Stimulated activated CD8-positive, alpha-beta memory T cell treated with anti-CD3 and anti-CD28 coated beads, Interleukin-15, amount 100 ng/mL, for 1 hour (primary cell): ENCODE results near the gene BLCAP.
"Not testable (repeated sequence)": the region's sequence is repeated elsewhere in the genome, so short reads cannot be mapped to it uniquely, and the experiment has no call there.

Source experiments
- DNase-seq: peaks from one replicate; pipeline ENCODE4 v3.0.0-alpha.2; 2020; ENCODE audit warnings: low read depth

Gene BLCAP

DNA sequence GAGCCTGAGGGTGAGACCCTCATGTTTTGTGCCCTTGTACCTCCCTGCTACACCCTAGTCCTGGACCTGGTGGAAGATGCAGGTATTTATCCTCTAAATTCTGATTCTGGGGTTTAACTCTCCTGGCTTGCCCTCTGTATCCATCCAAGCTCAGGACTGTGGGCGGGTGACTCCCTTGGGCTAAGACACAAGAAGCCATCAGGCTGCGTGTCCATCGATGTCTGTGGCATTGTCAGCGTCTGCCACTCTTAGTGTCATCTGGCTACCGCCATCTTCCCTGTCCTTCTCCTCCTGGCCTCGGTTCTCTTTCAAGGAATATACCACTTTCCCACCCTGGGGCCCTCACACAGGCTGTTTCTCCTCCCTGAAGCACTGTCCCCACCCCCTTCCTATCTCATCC is 28.9 kb upstream of the BLCAP start:
- no peak for DNase-seq

DNA sequence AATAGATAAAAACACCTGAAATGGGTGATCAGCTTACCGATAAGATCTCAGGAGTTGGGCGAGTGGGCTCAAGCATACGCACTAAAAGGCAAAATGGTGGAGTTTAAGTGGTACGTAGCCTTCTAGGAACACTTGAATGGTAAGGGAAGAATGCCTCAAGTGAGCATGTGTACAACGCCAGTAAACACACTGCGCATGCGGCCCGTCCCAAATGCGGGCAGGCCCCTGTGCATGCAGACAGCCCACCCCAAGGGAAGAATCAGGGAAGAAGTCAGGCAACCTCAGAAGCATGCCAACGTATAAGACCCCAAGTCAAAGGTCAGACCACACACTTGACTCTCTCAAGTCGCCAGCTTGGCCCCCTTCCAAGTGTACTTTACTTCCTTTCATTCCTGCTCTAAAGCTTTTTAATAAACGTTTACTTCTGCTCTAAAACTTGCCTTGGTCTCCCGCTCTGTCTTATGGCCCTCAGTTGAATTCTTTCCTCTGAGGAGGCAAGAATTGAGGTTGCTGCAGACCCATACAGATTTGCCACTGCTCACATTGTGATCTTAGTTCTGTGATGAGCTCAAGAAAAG is 27.1 kb upstream of the BLCAP start:
- DNase-seq = not testable (repeated sequence)

DNA sequence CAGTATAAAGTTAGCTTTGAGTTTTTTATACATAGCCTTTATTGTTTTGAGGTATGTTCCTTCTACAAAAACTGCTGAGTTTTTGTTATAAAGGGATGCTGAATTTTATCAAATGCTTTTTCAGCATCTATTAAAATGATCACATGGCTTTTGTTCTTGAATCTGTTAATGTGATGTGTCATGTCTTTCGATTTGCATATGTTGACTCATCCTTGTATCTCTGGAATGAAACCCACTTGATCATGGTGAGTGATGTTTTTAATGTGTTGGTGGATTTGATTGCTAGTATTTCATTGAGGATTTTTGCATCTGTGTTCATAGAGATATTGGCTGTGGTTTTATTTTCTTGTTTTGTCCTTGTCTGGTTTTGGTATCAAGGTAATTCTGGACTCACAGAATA is 24.7 kb upstream of the BLCAP start:
- no peak for DNase-seq

DNA sequence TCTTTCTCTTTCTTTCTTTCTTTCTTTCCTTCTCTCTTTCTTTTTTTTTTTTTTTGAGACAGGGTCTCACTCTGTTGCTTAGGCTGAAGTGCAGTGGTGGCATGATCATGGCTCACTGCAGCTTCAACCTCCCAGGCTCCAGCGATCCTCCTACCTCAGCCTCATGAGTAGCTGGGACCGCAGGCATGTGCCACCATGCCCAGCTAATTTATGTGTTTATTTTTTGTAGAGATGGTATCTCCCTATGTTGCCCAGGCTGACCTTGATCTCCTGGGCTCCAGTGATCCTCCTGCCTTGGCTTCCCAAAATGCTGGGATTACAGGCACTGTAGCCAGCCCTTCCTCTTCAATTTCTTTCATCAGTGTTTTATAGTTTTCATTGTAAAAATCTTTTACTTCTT is 24.0 kb upstream of the BLCAP start:
- not testable (repeated sequence) for DNase-seq

DNA sequence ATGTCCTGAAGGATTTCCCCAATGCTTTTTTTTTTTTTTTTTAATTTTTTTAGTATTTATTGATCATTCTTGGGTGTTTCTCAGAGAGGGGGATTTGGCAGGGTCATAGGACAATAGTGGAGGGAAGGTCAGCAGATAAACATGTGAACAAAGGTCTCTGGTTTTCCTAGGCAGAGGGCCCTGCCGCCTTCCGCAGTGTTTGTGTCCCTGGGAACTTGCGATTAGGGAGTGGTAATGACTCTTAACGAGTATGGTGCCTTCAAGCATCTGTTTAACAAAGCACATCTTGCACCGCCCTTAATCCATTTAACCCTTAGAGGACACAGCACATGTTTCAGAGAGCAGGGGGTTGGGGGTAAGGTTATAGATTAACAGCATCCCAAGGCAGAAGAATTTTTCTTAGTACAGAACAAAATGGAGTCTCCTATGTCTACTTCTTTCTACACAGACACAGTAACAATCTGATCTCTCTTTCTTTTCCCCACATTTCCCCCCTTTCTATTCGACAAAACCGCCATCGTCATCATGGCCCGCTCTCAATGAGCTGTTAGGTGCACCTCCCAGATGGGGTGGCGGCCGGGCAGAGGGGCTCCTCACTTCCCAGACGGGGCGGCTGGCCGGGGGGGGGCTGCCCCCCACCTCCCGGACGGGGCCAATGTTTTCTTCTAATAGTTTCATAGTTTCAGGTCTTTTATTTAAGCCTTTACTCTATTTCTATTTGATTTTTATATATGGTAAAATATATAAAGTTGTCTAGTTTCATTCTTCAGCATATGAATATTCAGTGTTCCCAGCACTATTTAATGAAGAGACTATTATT is 22.6 kb upstream of the BLCAP start:
- not testable (repeated sequence) for DNase-seq

DNA sequence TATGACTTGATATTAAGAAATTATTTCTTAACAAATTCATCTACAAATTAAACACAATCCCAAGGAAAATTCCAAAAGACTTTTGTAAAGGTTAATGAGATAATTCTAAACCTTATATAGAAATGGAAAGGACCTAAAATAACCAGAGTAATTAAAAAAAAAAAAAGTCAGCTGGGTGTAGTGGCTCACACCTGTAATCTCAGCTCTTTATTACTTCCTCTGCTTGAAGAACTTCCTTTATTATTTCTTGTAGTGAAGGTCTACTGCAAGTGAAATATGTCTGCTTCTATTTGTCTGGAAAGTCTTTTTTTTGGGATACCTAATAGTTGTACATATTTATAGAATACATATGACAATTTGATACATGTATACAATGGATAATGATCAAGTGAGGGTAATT is 20.2 kb upstream of the BLCAP start:
- no peak for DNase-seq

DNA sequence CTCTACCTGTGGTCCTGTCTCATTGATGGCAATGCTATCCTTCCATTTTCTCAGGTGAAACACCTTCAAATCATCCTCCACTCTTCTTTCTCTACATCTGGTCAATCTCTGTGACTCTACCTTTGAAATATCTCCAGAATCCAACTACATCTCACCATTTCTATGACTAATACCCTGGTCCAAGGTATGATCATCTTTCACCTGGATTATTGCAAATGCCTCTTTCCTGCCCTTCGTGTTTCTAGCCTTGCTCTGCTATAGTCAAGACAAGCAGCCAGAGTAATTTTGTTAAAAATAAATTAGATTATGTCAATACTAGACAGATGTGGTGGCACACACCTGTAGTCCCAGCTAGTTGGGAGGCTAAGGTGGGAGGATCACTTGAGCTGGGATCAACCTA is 17.8 kb upstream of the BLCAP start:
- DNase-seq = no peak

DNA sequence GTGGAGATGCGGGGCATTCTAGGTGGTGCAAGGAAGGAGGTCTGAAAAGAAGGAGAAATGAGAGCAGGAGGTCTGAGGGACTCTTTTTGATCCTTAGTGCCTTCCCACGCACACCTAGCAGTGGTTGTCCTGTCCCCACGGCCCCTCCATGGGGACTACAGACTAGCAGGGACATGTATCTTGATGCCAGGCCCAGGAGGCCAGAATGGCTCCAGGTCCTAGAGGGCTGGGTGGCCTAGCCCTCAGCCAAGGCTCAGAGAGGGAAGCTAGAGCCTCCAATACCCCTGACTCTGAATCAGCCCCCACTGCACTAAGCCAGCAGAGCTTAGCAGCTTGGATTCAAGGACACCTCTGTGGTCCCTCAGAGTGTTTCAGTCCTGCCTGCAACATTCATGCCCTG is 16.7 kb upstream of the BLCAP start:
- DNase-seq = no peak

DNA sequence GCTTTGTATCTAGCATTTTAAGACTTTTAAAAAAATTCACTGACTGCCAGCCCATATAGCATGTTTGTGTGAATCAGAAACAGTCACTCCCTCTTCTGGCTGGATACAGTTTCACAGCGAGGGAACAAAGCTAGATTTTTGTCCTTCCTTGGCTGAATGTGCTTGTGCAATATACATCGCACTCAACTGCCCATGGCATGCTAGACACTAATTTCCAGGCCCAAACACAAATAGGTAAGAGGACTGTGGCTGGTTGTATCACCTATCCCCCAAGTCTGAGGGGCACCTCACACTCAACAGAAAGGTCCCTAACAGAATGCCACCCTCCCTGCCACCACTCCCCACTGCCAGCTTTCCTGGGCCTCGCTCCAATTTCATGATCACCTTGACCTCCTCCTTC is 16.2 kb upstream of the BLCAP start:
- no peak for DNase-seq

DNA sequence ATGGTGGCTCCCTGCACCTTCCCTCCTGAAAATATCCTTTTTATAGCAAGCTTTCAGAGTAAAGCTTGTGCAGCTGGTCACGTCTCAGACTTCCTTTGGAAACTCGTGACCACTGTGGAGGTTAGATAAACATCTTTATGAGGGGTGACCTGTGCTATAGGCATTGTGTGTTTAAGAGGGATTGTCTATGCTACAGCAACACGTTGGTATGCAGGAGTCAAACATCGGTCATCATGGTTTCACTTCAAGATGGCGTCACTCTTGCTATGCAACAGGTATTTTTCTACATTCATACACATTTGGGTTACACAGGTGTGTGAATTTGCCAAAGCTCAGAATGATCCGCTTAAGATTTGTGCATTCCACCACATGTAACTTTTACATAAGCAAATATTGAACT is 14.6 kb upstream of the BLCAP start:
- DNase-seq = no peak

DNA sequence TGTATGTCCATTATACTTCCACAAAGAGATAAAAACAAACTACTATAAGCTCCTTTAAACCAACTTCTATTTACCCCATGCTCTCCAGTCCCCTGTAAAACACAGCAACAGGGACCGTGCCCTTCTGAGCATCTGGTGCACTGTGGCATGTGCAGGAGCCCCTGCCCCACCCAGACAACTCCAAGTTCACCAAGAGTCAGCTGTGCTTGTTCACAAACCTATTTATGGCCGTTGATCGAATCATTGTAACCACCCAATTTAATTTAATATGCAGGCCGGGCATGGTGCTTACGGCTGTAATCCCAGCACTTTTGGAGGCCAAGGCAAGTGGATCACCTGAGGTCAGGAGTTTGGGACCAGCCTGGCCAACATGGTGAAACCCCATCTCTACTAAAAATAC is 13.7 kb upstream of the BLCAP start:
- DNase-seq = no peak

DNA sequence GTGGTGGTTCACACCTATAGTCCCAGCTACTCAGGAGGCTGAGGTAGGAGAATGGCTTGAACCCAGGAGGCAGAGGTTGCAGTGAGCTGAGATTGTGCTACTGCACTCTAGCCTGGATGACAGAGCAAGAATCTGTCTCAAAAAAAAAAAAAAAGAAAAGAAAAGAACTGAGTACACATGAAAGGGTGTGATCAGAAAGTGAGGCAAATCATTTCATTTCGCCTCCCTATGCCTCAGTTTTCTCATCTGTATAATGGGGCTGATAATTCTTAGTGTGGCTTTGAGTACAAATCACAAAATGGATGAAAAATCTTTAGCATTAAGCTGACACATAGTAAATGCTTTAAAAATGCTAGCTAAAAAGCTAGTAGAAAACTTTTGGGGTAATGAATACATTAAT is 13.2 kb upstream of the BLCAP start:
- not testable (repeated sequence) for DNase-seq

DNA sequence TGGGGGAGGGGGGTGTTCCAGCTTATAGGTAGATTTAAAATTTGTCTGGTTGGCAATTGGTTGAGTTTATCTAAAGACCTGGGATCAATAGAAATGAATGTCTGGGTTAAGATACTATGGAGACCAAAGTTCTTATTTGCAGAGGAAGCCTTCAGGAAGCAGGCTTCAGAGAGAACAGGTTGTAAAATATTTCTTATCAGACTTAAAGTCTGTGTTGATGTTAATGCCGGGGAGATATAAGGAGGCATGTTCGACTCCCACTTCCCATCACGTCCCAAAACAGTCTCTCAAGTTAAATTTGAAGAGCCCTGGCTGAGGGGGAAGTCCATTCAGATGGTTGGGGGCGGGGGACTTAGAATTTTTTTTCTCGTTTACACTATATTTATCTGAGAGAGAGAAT is 12.3 kb upstream of the BLCAP start:
- no peak for DNase-seq

DNA sequence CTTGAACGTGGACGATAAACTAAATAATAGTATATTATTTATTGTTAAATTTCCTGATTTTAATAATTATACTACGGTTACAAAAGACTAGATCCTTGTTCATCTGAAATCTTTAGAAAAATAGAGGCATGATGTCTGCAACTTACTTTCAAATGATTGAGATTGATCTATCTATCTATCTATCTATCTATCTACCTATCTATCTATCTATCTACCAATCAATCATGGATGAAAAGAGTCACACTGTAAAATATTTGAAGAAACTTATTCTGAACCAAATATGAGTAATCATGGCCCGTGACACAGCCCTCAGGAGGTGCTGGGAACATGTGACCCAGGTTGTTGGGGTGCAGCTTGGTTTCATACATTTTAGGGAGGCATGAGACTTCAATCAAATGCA is 11.7 kb upstream of the BLCAP start:
- no peak for DNase-seq

DNA sequence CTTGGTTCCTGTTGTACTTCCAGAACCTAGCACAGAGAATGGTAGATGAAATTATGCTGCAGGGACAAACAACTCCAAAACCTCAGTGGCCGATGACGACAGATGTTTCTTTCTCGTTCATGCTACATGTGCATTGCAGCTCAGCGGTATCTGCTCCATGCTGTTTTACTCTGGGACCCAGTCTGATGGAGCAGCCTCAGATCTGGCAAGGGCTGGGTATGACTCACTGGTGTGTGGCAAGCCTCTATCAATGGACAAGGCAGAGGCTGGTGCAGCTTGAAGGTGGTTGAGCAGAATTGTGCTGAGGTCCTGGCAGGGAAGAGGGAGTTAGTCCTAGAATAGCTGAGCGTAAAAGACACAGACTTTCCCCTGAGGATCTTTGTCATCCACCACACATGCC is 10.3 kb upstream of the BLCAP start:
- DNase-seq = no peak

DNA sequence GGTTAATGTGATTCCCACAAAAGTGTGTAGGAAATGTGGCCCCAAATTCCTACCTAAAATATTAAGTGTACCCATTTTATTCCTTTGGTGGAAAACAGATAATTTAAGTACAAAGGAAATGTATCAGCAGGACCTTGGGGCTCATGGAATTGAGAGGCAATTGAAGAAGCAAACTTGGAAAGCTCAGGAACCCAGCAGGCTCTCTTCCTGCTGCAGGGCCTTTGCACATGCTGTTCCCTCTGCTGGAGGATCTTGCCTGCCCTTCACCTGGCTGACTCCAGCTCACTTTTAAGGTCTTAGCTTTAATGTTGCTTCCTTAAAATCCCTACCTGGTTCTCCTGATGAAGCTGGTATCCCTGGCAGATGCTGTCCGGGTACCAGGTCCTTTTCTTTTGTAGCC is 9.8 kb upstream of the BLCAP start:
- DNase-seq = no peak

DNA sequence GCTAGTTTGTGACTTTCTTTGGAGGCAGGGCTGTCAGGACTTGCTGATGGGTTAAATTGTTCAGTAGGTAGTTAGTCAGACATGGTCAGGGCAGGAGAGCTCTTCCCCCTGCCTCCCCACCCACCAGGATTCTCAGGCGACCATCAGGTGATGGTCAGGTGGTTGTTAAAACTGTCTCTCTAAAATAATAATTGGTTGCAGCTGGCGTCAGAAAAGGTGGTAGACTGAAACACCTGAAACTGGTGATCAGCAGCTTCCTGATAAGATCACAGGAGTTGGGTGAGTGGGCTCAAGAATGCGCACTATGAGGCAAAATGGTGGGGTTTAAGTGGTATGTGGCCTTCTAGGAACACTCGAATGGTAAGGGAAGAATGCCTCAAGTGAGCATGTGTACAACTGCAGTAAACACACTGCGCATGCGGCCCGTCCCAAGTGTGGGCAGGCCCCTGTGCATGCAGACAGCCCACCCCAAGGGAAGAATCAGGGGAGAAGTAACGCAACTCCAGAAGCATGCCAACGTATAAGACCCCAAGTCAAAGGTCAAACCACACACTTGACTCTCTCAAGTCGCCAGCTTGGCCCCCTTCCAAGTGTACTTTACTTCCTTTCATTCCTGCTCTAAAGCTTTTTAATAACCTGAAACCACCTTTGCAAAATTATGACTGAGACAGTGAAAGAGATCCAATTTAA is 7.9 kb upstream of the BLCAP start:
- no peak for DNase-seq

DNA sequence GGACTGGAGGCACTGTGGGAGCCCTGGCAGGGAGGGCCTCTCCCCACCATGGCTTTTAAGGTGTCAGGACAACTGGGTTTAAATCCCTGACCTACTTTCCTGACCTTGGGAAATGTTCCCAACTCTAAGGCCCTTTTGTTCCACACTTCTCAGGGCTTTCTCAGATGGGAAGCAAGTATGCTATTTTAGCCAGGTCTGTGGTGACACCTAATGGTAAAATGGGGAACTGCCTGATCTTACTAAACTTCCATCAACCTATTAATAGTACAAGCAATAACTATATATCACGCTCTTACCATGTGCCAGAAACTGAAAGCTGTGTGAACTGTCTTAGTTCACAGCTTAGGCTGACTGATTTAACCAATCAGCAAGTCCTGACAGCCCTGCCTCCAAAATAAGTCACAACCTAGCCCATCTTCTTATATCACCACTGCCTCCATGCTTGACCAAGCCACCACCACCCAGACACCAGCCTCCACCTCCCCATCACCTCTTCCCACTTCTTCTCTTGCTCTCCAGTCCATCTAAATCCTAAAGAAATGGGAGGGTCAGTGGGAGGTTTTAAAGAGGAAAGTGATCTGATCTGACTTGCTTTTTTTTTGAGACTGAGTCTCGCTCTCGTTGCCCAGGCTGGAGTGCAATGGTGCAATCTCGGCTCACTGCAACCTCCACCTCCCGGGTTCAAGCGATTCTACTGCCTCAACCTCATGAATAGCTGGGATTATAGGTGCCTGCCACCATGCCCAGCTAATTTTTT is 6.9 kb upstream of the BLCAP start:
- no peak for DNase-seq

DNA sequence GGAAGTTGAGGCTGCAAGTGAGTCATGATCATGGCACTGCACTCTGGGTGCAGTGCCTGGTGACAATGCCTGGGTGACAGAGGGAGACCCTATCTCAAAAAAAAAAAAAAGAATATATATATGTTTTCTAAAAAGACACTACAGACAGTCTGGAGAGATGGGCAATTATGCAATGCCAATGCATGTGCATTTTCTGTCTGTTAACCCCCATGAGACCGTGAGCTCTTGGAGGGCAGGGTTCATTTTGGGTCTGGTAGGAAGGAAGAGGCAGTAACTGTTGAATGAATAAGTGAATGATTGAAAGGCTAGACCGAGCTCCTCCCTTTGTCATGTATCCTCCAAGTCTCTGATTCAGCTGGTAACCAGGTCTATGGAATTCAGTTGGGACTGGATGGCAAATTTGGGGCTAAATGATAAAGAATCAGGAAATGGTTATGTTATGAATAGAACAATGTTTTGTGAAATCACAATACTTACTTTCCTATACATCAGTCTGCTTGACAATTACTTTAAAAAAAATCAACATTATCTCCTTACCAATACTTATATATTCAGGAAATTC is 5.6 kb upstream of the BLCAP start:
- DNase-seq = no peak

DNA sequence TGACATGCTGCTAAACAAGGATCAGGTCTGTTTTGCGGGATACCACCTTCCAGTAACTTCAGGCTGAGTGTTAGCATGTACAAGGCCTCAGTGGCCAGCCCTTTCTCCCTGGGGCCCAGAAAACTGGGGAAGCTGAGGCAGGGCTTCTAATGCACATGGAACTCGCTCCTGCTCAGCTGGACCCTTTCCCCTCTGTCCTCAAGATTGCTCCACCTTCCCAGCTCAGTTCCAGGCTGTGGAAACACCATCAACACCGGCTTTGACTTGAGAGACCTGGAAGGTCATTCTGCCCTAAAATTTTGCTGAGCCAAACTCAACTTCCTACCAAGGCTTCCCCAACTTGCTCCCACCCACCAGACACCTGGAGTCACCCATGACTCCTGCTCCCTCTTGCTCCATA is 4.2 kb upstream of the BLCAP start:
- no peak for DNase-seq

DNA sequence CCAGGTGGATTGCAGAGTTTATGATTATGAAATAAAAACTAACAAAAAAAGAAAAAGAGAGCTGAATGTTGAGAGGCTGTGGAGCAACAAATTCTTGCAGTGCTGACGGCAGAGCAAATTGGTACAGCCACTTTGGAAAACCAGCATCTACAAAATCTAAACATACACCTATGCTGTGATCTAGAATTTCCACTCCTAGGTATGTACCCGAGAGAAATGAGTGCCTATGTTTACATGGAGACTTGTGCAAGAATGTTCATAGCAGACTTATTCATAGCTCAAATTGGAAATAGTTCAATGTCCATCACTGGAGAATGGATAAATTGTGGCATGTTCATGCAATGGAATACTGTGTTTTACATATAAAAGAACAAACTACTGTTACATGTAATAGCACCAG is 3.0 kb upstream of the BLCAP start:
- DNase-seq = no peak

DNA sequence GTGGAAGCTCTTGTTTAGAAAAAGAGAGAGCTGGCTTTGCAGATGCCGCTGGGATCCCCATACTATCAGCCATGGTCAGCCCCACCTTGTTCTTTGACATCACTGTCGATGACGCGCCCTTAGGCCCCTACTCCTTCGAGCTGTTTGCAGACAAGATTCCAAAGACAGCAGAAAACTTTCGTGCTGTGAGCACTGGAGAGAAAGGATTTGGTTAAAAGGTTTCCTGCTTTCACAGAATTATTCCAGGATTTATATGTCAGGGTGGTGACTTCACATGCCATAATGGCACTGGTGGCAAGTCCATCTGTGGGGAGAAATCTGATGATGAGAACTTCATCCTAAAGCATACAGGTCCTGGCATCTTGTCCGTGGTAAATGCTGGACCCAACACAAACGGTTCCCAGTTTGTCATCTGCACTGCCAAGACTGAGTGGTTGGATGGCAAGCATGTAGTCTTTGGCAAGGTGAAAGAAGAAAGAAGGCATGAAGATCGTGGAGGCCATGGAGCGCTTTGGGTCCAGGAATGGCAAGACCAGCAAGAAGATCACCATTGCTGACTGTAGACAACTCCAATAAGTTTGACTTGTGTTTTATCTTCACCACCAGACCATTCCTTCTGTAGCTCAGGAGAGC is 2.4 kb upstream of the BLCAP start:
- DNase-seq = no peak
